HCT116 (cell line): ENCODE data around the gene ALOXE3. TPM values are rescaled to one million over a fixed set of nuclear protein-coding genes. Genes with fewer than 3 reads are reported as not detected.

ENCODE experiments used
- ATAC-seq: fragments of 200-7000 bp; cut with Tn5 transposase; 2 replicates; pipeline ENCODE4 v1.9.1; 2020; ENCODE audit warnings: mild to moderate bottlenecking, moderate library complexity
- BruUV-seq: library from RNA; stranded (reverse); fragments of 400-500 nt; replicated peaks from 2 replicates; lab custom pipeline; 2021; lab: Mats Ljungman, UMichigan
- CTCF ChIA-PET: fragments of 300-600 bp; sonication (Branson Sonifier 250); formaldehyde crosslinking; loops from one replicate; lab custom pipeline; 2021; ENCODE audit warnings: antibody characterized with exemption; lab: Charles Lee
- POLR2A ChIA-PET: fragments of 300-600, 350-600 bp; sonication (Branson Sonifier 250); formaldehyde crosslinking; loops from one replicate; lab custom pipeline; 2021; ENCODE audit warnings: antibody characterized with exemption; lab: Charles Lee
- RAD21 ChIA-PET, 2 experiments: fragments of 300-600 bp; sonication (Branson Sonifier 250); formaldehyde crosslinking; loops; one replicate each; lab custom pipeline; 2023; ENCODE audit warnings: low total read pairs in 2 of 2; ENCODE audit not compliant: uncharacterized antibody in 2 of 2, unreplicated experiment in 2 of 2, low non-redundant PET in 1 of 2; lab: Charles Lee
- DNase-seq: peaks from one replicate; pipeline ENCODE4 v3.0.0-alpha.2; 2010; ENCODE audit warnings: low read depth, low spot score
- H2AFZ ChIP-seq: fragments of 200-600 bp; shearing (Covaris generic), sonication (generic); 2 replicates; pipeline ENCODE4 v1.6.1; 2017; ENCODE audit warnings: low read depth, mixed run types, mixed read lengths, antibody characterized with exemption, low read length; ENCODE audit not compliant: poor library complexity, severe bottlenecking
- H3K27ac ChIP-seq: 2 replicates; pipeline ENCODE4 v1.5.1; 2012; ENCODE audit warnings: low read depth, low read length
- H3K27me3 ChIP-seq: fragments of 200-600 bp; sonication (generic); 2 replicates; pipeline ENCODE4 v1.6.1; 2016; ENCODE audit warnings: mixed run types, low read length, mixed read lengths; ENCODE audit not compliant: insufficient read depth
- H3K36me3 ChIP-seq, 2 experiments: fragments of 200-500 bp in 1 of 2; fragments of 200-600 bp in 1 of 2; sonication (Bioruptor generic) in 1 of 2; sonication (generic) in 1 of 2; 2 replicates each; pipeline versions ENCODE4 v1.5.1 to v1.6.1; 2014 to 2016; ENCODE audit warnings: low read length in 2 of 2, inconsistent platforms in 1 of 2, mixed read lengths in 1 of 2, mixed run types in 1 of 2; ENCODE audit not compliant: insufficient read depth in 2 of 2, control insufficient read depth in 1 of 2
- H3K4me1 ChIP-seq, 2 experiments: fragments of 200-600 bp in 1 of 2; sonication (generic) in 1 of 2; 2 replicates each; pipeline versions ENCODE4 v1.5.1 to v1.6.1; 2012 to 2017; ENCODE audit warnings: low read length in 2 of 2, inconsistent platforms in 1 of 2, mild to moderate bottlenecking in 1 of 2, mixed read lengths in 1 of 2, mixed run types in 1 of 2, moderate library complexity in 1 of 2; ENCODE audit not compliant: insufficient read depth in 2 of 2, control insufficient read depth in 1 of 2
- H3K4me2 ChIP-seq: fragments of 200-600 bp; sonication (generic); 2 replicates; pipeline ENCODE4 v1.6.1; 2017; ENCODE audit warnings: mixed run types, low read length, mixed read lengths
- H3K4me3 ChIP-seq, 2 experiments: fragments of 200-600 bp in 1 of 2; sonication (generic) in 1 of 2; replicated peaks in 1 of 2; 2 replicates each; pipeline ENCODE4 v1.5.1; 2011 to 2016; ENCODE audit warnings: low read length in 2 of 2, control low read depth in 1 of 2, low read depth in 1 of 2, mild to moderate bottlenecking in 1 of 2, mixed read lengths in 1 of 2, mixed run types in 1 of 2
- H3K79me2 ChIP-seq: fragments of 200-600 bp; sonication (generic); 2 replicates; pipeline ENCODE4 v1.6.1; 2017; ENCODE audit warnings: mild to moderate bottlenecking, mixed run types, low read length, moderate library complexity, mixed read lengths; ENCODE audit not compliant: insufficient read depth
- H3K9ac ChIP-seq: fragments of 200-600 bp; sonication (generic); 2 replicates; pipeline ENCODE4 v1.6.1; 2016; ENCODE audit warnings: low read length, mixed read lengths
- H3K9me2 ChIP-seq: fragments of 200-600 bp; sonication (generic), shearing (Covaris generic); 2 replicates; pipeline ENCODE4 v1.6.1; 2017; ENCODE audit warnings: mixed run types, mild to moderate bottlenecking, moderate library complexity; ENCODE audit not compliant: insufficient read depth
- H3K9me3 ChIP-seq, 2 experiments: fragments of 200-500 bp in 1 of 2; fragments of 200-600 bp in 1 of 2; sonication (Bioruptor generic) in 1 of 2; sonication (generic) in 1 of 2; 2 replicates each; pipeline ENCODE4 v1.6.1; 2014 to 2017; ENCODE audit warnings: low read length in 2 of 2, mixed read lengths in 2 of 2, inconsistent platforms in 1 of 2, low read depth in 1 of 2, mild to moderate bottlenecking in 1 of 2, mixed run types in 1 of 2, moderate library complexity in 1 of 2; ENCODE audit not compliant: control insufficient read depth in 1 of 2, insufficient read depth in 1 of 2
- H4K20me1 ChIP-seq: fragments of 200-600 bp; sonication (generic), shearing (Covaris generic); 2 replicates; pipeline ENCODE4 v1.6.1; 2017; ENCODE audit warnings: mixed run types, mild to moderate bottlenecking, moderate library complexity; ENCODE audit not compliant: insufficient read depth
- CEBPB ChIP-seq: IDR thresholded peaks from 2 replicates; pipeline ENCODE4 v1.6.1; 2012; ENCODE audit warnings: low read depth
- ELF1 ChIP-seq: IDR thresholded peaks from 2 replicates; pipeline ENCODE4 v1.6.1; 2012; ENCODE audit warnings: low read depth, borderline replicate concordance
- EZH2phosphoT487 ChIP-seq: fragments of 200-600 bp; IDR thresholded peaks from 2 replicates; pipeline ENCODE4 v1.6.1; 2018; ENCODE audit warnings: antibody characterized with exemption, borderline replicate concordance
- POLR2AphosphoS5 ChIP-seq: IDR thresholded peaks from 2 replicates; pipeline ENCODE4 v1.6.1; 2011; ENCODE audit warnings: mild to moderate bottlenecking, low read depth, low read length, moderate library complexity
- SIN3A ChIP-seq: IDR thresholded peaks from 2 replicates; pipeline ENCODE4 v1.6.1; 2012; ENCODE audit warnings: low read depth
- SRF ChIP-seq: IDR thresholded peaks from 2 replicates; pipeline ENCODE4 v1.6.1; 2012; ENCODE audit warnings: low read depth
- TCF7L2 ChIP-seq: IDR thresholded peaks from 2 replicates; pipeline ENCODE4 v1.7.0; 2011; ENCODE audit warnings: borderline replicate concordance, inconsistent platforms; ENCODE audit not compliant: insufficient read depth, insufficient read length; ENCODE audit errors: extremely low read depth
- ZNF274 ChIP-seq: fragments of 200-500 bp; sonication (Bioruptor generic); IDR thresholded peaks from 2 replicates; pipeline ENCODE4 v1.6.1; 2014; ENCODE audit warnings: mild to moderate bottlenecking, low read depth, low read length, inconsistent platforms
- intact Hi-C: fragments of 100-400 bp; cut with micrococcal nuclease; formaldehyde crosslinking; loops from 2 replicates; pipeline ENCODE4 v1.10.0; 2022
- total RNA-seq: library from RNA; stranded (reverse); gene quantifications from one replicate; pipeline ENCODE4 v1.2.1, GENCODE V29; 2021; ENCODE audit not compliant: unreplicated experiment

The ALOXE3 gene
- total RNA-seq, 1 experiment from 2014 or later: 3.5 TPM

DNA sequence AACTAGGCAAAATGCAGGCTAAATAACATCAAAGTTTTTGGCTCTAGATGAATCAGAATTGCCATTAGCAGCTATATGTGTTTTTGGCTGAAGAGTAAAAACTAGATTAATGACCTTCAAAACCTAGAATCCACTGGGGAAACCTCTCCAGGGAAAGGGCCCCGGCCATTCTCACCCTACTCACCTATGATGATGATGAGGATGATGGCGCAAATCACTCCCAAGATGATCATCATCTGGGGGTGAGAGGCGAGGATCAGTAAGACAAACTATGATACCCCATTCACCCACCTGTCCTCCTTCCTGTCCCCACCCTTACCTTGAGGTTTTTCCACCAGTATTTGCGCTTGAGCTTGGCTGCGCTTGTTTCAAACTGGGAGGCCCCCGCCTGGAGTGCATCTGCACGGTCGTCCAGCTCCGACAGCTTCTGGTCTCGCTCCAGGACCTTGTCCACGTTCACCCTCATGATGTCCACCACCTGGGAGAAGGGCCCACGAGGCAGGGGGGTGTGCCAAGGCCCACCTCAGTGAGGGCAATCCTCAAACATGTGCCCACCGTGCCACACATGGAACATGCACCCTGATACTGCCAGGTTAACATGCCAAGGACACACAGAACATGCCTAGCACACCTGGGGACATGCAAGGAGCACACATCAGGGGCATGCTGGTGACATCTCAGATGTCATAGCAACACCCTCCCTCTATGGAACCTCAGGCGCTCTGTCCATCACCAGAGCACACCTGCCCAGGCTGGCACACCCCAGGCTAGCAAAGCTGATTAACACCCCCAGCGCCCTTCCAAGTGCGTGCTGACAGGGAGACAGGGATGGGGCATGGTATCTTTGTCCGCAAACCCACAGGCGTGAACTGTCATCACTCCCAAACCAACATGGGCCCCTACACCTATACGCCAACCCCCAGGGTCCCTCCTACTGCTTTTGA, 43.2 kb upstream of the ALOXE3 start:
- H2AFZ ChIP-seq: no peak overlapping the region
- ChIA-PET RAD21 (no interaction called here), POLR2A (interaction anchor here (9.4 kb wide), 1 partner anchor 11 kb away, joined by 95 read pairs; no protein-coding TSS in a partner anchor), CTCF (no interaction called here)
- DNase-seq (no peak), ATAC-seq (peak; percentile 10)
- peak overlapping the region; percentile 95 to 99 for H3K4me3 ChIP-seq
- H3K4me1 ChIP-seq: peaks cover 42 to 76% of the 10 kb centered on the region in 2 experiments
- peak overlapping the region; percentile 93 for H3K27ac ChIP-seq
- no peaks in the 10 kb centered on the region for H3K27me3 ChIP-seq
- no peak for TF ChIP-seq CEBPB
- TF ChIP-seq SIN3A: no peak
- TF ChIP-seq EZH2phosphoT487: no peak
- no peaks in the 10 kb centered on the region for H4K20me1 ChIP-seq
- H3K9me2 ChIP-seq: no peaks in the 10 kb centered on the region
- peaks cover 34% of the 10 kb centered on the region for H3K79me2 ChIP-seq
- H3K4me2 ChIP-seq: peak overlapping the region; percentile 99
- intact Hi-C loops: no loop called here
- H3K36me3 ChIP-seq: peaks cover 4 to 13% of the 10 kb centered on the region in 2 experiments; a peak in 3 of 4 replicates
- H3K9ac ChIP-seq: peak overlapping the region; percentile 100
- no peaks in the 10 kb centered on the region for H3K9me3 ChIP-seq
- TSS peak; percentile 67 for BruUV-seq

DNA sequence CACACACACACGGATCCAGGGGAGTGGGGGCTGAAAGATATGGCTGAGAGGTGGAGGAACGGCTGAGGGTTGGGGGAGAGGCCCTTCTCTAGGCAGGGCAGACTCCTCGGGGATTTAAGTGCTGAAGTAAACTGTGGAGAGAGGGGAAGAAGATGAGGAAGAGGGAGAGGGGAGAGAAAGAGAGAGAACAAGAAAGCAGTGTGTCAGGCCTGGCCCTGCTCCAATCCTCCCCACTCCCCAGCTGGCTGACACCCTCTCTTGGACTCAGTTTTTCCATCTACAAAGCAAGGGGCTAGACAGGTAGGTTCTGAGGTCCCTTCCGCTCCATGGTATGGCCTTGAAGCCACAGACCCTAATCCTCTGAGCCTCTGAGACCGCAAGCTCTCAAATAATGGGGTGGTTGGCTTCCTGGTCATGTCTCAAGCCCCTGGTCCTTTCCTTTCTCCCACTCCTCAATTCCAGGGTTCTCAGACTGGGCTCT, 42.5 kb upstream of the ALOXE3 start:
- Histone ChIP-seq H2AFZ (no peak overlapping the region), H3K4me2 (peak overlapping the region; percentile 99), H3K9me3 (no peaks in the 10 kb centered on the region), H3K9me2 (no peaks in the 10 kb centered on the region), H4K20me1 (no peaks in the 10 kb centered on the region), H3K27ac (peak overlapping the region; percentile 12), H3K36me3 (peaks cover 4 to 13% of the 10 kb centered on the region in 2 experiments; a peak in 3 of 4 replicates), H3K4me1 (peaks cover 42 to 78% of the 10 kb centered on the region in 2 experiments), H3K9ac (peak overlapping the region; percentile 100), H3K27me3 (no peaks in the 10 kb centered on the region), H3K79me2 (peaks cover 36% of the 10 kb centered on the region), H3K4me3 (no peak overlapping the region)
- BruUV-seq: no TSS peak
- ChIA-PET CTCF (interaction anchor here (0.7 kb wide), 1 partner anchor 459 kb away, joined by 3 read pairs; no protein-coding TSS in a partner anchor), POLR2A (interaction anchor here (9.4 kb wide), 1 partner anchor 12 kb away, joined by 95 read pairs; no protein-coding TSS in a partner anchor), RAD21 (no interaction called here)
- intact Hi-C loops: no loop called here
- DNase-seq (no peak), ATAC-seq (no peak)
- no peak for TF ChIP-seq SIN3A
- TF ChIP-seq ZNF274: no peak
- TF ChIP-seq POLR2AphosphoS5: no peak
- TF ChIP-seq ELF1: no peak
- no peak for TF ChIP-seq SRF
- TF ChIP-seq TCF7L2: no peak
